Right renal pelvis (tissue), 4 donors: ENCODE results near the gene CST1. TPM values are rescaled to one million over a fixed set of nuclear protein-coding genes. Genes with fewer than 3 reads are reported as not detected.
"Not testable (repeated sequence)": the region's sequence is repeated elsewhere in the genome, so short reads cannot be mapped to it uniquely, and the experiment has no call there.

Experiments used
- DNase-seq, 4 donors: peaks; one replicate each; pipeline ENCODE4 v3.0.0-alpha.2; 2013; ENCODE audit warnings: low read depth in 4 of 4, low spot score in 3 of 4, missing footprints in 1 of 4
- polyA plus RNA-seq, 4 donors: library from polyadenylated mRNA; unstranded; fragments of 120-200 nt; gene quantifications; one replicate each; pipeline ENCODE4 v1.2.1, GENCODE V29; 2013; ENCODE audit not compliant: insufficient read length in 4 of 4

CST1 gene
- polyA plus RNA-seq, 4 donors = 0.27 TPM; not detected in 2

GRCh38 chr20:23719351-23719750 lies 31.4 kb downstream of the CST1 start:
- DNase-seq = not testable (repeated sequence)

GRCh38 chr20:23711778-23712177 lies 39.0 kb downstream of the CST1 start:
- not testable (repeated sequence) for DNase-seq

- DNase-seq = no peak
Observed at GRCh38 chr20:23710771-23711170, 40.0 kb downstream of the CST1 start.

- no peak for DNase-seq
Observed at GRCh38 chr20:23705895-23706294, 44.8 kb downstream of the CST1 start.

- no peak for DNase-seq
Observed at GRCh38 chr20:23702021-23702420, 48.7 kb downstream of the CST1 start.

- DNase-seq = no peak
Observed at GRCh38 chr20:23700931-23701330, 49.8 kb downstream of the CST1 start.

- no peak for DNase-seq
Observed at GRCh38 chr20:23697947-23698346, 52.8 kb downstream of the CST1 start.

Other genes starting within 250 kb of the CST1 start
- not detected for gene CST9L, start 182.5 kb downstream of the CST1 start, polyA plus RNA-seq
- under 1 TPM in 2 of 4 donors, not detected in 2; 0.05 to 0.17 TPM for gene CST9, start 145.0 kb downstream of the CST1 start, polyA plus RNA-seq
- gene CST3, start 113.0 kb downstream of the CST1 start, polyA plus RNA-seq = 100 to 1,000 TPM; 137 to 206 (median 155) TPM
- not detected for gene CST4, start 61.9 kb downstream of the CST1 start, polyA plus RNA-seq
- gene CST2, start 75.8 kb upstream of the CST1 start, polyA plus RNA-seq = not detected
- gene CST5, start 128.8 kb upstream of the CST1 start, polyA plus RNA-seq = under 1 TPM in 3 of 4 donors, not detected in 1; 0.35 to 0.54 (median 0.44) TPM
- gene GGTLC1, start 237.8 kb upstream of the CST1 start, polyA plus RNA-seq = under 1 TPM in 1 of 4 donors, not detected in 3; 0.27 TPM